Middle frontal gyrus (tissue), 1 donor: ENCODE results near the gene PTPRB.

Source experiments
- DNase-seq: peaks from one replicate; pipeline ENCODE4 v3.0.0-alpha.2; 2015; ENCODE audit warnings: low spot score; ENCODE audit errors: extremely low spot score

The PTPRB gene

DNA sequence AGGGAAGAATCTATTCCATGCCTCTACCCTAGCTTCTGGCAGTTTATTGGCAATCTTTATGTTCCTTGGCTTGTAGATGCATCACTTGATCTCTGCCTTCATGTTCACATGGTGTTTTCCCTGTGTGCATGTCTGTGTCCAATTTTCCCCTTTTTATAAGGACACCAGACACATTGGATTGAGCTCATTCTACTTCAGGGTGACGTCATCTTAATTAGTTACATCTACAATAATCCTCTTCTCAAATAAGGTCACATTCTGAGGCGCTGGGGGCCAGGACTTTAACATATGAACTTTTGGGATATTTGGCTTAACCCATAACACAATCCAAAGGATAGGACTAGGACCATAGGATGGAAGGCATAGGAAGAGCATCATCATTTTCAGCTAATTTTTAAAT lies 169.8 kb downstream of the PTPRB start:
- no peak for DNase-seq

DNA sequence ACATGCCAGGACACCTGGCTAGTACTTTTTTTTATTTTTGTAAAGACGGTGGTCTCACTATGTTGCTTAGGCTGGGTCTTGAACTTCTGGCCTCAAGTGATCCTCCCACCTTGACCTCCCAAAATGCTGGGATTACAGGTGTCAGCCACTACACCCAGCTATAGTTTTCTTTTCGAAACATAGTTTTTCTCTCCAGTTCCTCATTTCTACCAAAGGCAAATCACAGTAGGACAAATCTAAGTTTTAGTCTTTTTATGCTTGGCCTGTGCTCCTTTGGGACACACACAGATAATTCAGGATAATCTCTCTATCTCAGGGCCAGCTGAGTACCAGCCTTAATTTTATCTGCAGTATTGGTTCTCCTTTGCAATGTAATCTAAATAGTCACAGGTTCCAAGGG lies 170.5 kb downstream of the PTPRB start:
- no peak for DNase-seq
